ENCODE data around the gene NAV1. TPM values are rescaled to one million over a fixed set of nuclear protein-coding genes. Genes with fewer than 3 reads are reported as not detected.
A peak's percentile ranks its signal among the peaks of the same experiment; 100 is the strongest.

Gene NAV1
- total and polyA plus RNA-seq, 9 of the 15 experiments (the other 6 are each of a cell fraction or from before 2014, with no cell fraction given) = 0.91 to 16.8 (median 3.2) TPM

- no peak for TF ChIP-seq NR1H2 (CRISPR knock-in tag; IDR thresholded peaks at IDR 0.05)
- no peak for TF ChIP-seq HDAC1 (IDR thresholded peaks at IDR 0.05)
- TF ChIP-seq ZNF76 (CRISPR knock-in tag; IDR thresholded peaks at IDR 0.05; ENCODE audit: borderline replicate concordance) = 0 out of 2 replicates have a peak, but pooled peaks have one; percentile 12
- no peak for TF ChIP-seq ZC3H8 (IDR thresholded peaks at IDR 0.05)
- no peak for TF ChIP-seq HDAC3 (IDR thresholded peaks at IDR 0.05; ENCODE audit: borderline replicate concordance, partially characterized antibody)
- TF ChIP-seq EGR1 (conservative IDR thresholded peaks at IDR 0.05) = 0 out of 2 replicates have a peak, but pooled peaks have one; percentile 15
- TF ChIP-seq FOXK2 (conservative IDR thresholded peaks at IDR 0.05 in 1 of 2, IDR thresholded peaks at IDR 0.05 in 1 of 2; ENCODE audit: low read depth in 2 of 2) = no peak
- peak; percentile 86 for TF ChIP-seq CTBP1 (IDR thresholded peaks at IDR 0.05; ENCODE audit: borderline replicate concordance)
- no peak for TF ChIP-seq SMAD2 (IDR thresholded peaks at IDR 0.05; ENCODE audit: low read depth, low read length)
- TF ChIP-seq CBX5 (IDR thresholded peaks at IDR 0.05; ENCODE audit: borderline replicate concordance, low read depth) = 0 out of 2 replicates have a peak, but pooled peaks have one; percentile 86
- no peak for TF ChIP-seq FUS (optimal IDR thresholded peaks at IDR 0.05; ENCODE audit: low read depth, low read length)
- no peak for TF ChIP-seq TAF9B (IDR thresholded peaks at IDR 0.05; ENCODE audit: partially characterized antibody)
- no peak for TF ChIP-seq ZNF41 (CRISPR knock-in tag; conservative IDR thresholded peaks at IDR 0.05)
- peak; percentile 93 for TF ChIP-seq KLF13 (tag; IDR thresholded peaks at IDR 0.05; ENCODE audit: borderline replicate concordance, low read depth)
- no peak for TF ChIP-seq IRF1 (CRISPR knock-in tag; IDR thresholded peaks at IDR 0.05; ENCODE audit: borderline replicate concordance)
- TF ChIP-seq BMI1 (IDR thresholded peaks at IDR 0.05; ENCODE audit: low read length) = no peak
- peak in 1 of 2 experiments; percentile 85; a peak in 1 of 4 replicates for TF ChIP-seq TEAD1 (CRISPR knock-in tag; IDR thresholded peaks at IDR 0.05)
- no peak for TF ChIP-seq POLR2AphosphoS2 (IDR thresholded peaks at IDR 0.05; ENCODE audit: low read length)
- TF ChIP-seq ZNF224 (CRISPR knock-in tag; IDR thresholded peaks at IDR 0.05) = no peak
- TF ChIP-seq AFF4 (CRISPR knock-in tag; IDR thresholded peaks at IDR 0.05) = 0 out of 2 replicates have a peak, but pooled peaks have one; percentile 58
- no peak for TF ChIP-seq SMAD3 (CRISPR knock-in tag; conservative IDR thresholded peaks at IDR 0.05)
- no peak for TF ChIP-seq ATF3 (IDR thresholded peaks at IDR 0.05)
- no peak for TF ChIP-seq ATF3 (CRISPR knock-in tag; conservative IDR thresholded peaks at IDR 0.05)
- peak; percentile 88; the same call in 1 of the 2 replicates for TF ChIP-seq TFAP4 (CRISPR knock-in tag; IDR thresholded peaks at IDR 0.05; ENCODE audit: borderline replicate concordance)
Measured at GRCh38 chr1:201559679-201560162, 20.8 kb downstream of the NAV1 start (continued).

Measured in K562 (cell line).